ENCODE measurements around the gene TRIP13. TPM values are rescaled to one million over a fixed set of nuclear protein-coding genes. Genes with fewer than 3 reads are reported as not detected.

Gene TRIP13
- total RNA-seq, 1 experiment from 2014 or later, result 69.0 TPM

- H3K9me3 ChIP-seq (ENCODE audit: low read length), result 0 out of 2 replicates have a peak, but pooled peaks cover 3% of the 10 kb centered on the region
- TF ChIP-seq EZH2phosphoT487 (IDR thresholded peaks at IDR 0.05; ENCODE audit: borderline replicate concordance, low read length) (no peak), CTCF (conservative IDR thresholded peaks at IDR 0.05; ENCODE audit: low read depth, low read length) (no peak), EZH2 (IDR thresholded peaks at IDR 0.05; ENCODE audit: low read length, unreplicated experiment) (no peak)
- no peak overlapping the region for H3K4me2 ChIP-seq (ENCODE audit: low read length)
- no peak overlapping the region for H3K9ac ChIP-seq (ENCODE audit: low read length)
- no peaks in the 10 kb centered on the region for H4K20me1 ChIP-seq (ENCODE audit: low read length)
- no TSS peak for BruUV-seq (replicated peaks)
- no peaks in the 10 kb centered on the region for H3K36me3 ChIP-seq (ENCODE audit: low read depth, low read length)
- peaks cover 55% of the 10 kb centered on the region for H3K27me3 ChIP-seq (ENCODE audit: low read length)
- DNase-seq, result no peak
- no peak overlapping the region for H3K27ac ChIP-seq (ENCODE audit: low read length)
- H3K79me2 ChIP-seq (ENCODE audit: low read length), result no peaks in the 10 kb centered on the region
- ChIA-PET POLR2A (ENCODE audit: unreplicated experiment) (no interaction called here), CTCF (no interaction called here)
- ATAC-seq, result no peak
- no peaks in the 10 kb centered on the region for H3K4me1 ChIP-seq (ENCODE audit: insufficient read depth, low read length)
- H3K4me3 ChIP-seq (ENCODE audit: low read length), result no peak overlapping the region
- no peaks in the 10 kb centered on the region for H3K9me2 ChIP-seq (replicated peaks; ENCODE audit: low read length)
- no peaks in the 10 kb centered on the region for H3F3A ChIP-seq (ENCODE audit: low read length, unreplicated experiment)
- no peak overlapping the region for H2AFZ ChIP-seq (ENCODE audit: low read length)
- intact Hi-C loops (cut with micrococcal nuclease), result no loop called here
These were observed 54.3 kb downstream of the TRIP13 start for GRCh38 chr5:946720-947625.

GRCh38 chr5:947626-948471 is 55.2 kb downstream of the TRIP13 start:
- H4K20me1 ChIP-seq (ENCODE audit: low read length), result no peaks in the 10 kb centered on the region
- H3K27me3 ChIP-seq (ENCODE audit: low read length), result peaks cover 55% of the 10 kb centered on the region
- no peaks in the 10 kb centered on the region for H3K9me2 ChIP-seq (replicated peaks; ENCODE audit: low read length)
- H3K4me3 ChIP-seq (ENCODE audit: low read length), result no peak overlapping the region
- no peak overlapping the region for H3K9ac ChIP-seq (ENCODE audit: low read length)
- no peak overlapping the region for H2AFZ ChIP-seq (ENCODE audit: low read length)
- TF ChIP-seq CTCF (conservative IDR thresholded peaks at IDR 0.05; ENCODE audit: low read depth, low read length), result no peak; the same call in 1 of the 2 replicates
- TF ChIP-seq EZH2phosphoT487 (IDR thresholded peaks at IDR 0.05; ENCODE audit: borderline replicate concordance, low read length), result no peak
- no peak for TF ChIP-seq EZH2 (IDR thresholded peaks at IDR 0.05; ENCODE audit: low read length, unreplicated experiment)
- intact Hi-C loops (cut with micrococcal nuclease), result no loop called here
- no TSS peak for BruUV-seq (replicated peaks)
- ATAC-seq (peak; percentile 32), DNase-seq (no peak)
- no peak overlapping the region for H3K4me2 ChIP-seq (ENCODE audit: low read length)
- H3K79me2 ChIP-seq (ENCODE audit: low read length), result no peaks in the 10 kb centered on the region
- no peaks in the 10 kb centered on the region for H3K36me3 ChIP-seq (ENCODE audit: low read depth, low read length)
- no peaks in the 10 kb centered on the region for H3F3A ChIP-seq (ENCODE audit: low read length, unreplicated experiment)
- H3K27ac ChIP-seq (ENCODE audit: low read length), result no peak overlapping the region
- ChIA-PET CTCF (no interaction called here), POLR2A (ENCODE audit: unreplicated experiment) (no interaction called here)
- no peaks in the 10 kb centered on the region for H3K4me1 ChIP-seq (ENCODE audit: insufficient read depth, low read length)
- H3K9me3 ChIP-seq (ENCODE audit: low read length), result 0 out of 2 replicates have a peak, but pooled peaks cover 3% of the 10 kb centered on the region

Data from PC-3 (cell line).